ENCODE data around the gene ETV6. TPM values are rescaled to one million over a fixed set of nuclear protein-coding genes. Genes with fewer than 3 reads are reported as not detected.
A peak's percentile ranks its signal among the peaks of the same experiment; 100 is the strongest.

ETV6 gene
- polyA plus RNA-seq, 3 donors: 6.8 to 45.1 (median 11.7) TPM

DNA sequence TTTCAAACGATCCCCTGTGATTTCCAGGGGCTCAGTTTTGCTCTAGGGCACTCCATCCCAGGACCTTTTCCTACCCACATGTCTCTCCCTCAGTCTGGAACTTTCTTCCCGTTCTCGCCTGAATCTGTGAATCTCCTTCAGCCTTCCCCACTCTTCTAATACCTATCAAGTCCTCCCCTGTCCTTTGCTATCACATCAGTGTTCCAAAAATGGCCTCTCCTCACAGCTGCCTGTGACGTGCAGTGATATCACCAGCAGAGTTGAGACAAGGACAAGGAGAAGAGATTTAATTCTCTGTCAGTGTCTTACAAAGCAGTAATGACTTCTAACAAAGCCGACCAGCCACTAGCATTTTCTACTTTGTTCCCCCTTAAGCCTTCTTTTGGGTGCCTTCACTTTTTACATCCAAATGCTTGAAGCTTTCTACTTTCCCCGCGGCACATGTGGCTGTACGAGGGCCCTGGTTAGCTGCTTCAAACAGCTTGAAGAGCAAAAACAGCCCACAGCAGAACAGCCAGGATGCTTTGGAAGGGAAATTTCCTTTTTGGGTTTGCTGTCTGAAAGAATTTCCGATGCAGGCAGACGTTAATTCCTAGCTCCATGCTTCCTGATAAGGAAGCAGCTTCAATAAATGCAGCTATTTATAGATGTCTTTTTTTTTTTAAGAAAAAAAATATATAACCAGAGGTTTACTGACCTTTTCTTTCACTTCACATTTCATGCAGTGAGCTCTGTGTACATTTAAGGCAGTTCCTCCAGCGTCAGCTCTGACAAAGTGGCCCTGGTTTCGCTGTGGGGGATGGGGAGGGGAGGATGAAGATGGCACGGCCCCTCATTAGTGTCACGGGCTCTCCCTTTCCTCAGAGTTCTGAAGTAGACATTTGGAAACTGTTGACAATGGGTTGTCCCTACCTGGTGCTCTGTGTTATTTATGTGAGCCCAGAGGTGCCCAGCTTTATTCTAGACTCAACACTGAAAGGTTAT is 109.3 kb downstream of the ETV6 start:
- WGBS (ENCODE audit: insufficient coverage): 51% methylated on average over 5 of the region's 14 CpGs
- DNase-seq: peak; percentile 67 to 83 (median 76)
- peak overlapping the region; percentile 81 to 90 for H3K27ac ChIP-seq (ENCODE audit: low read depth in 1 of 2, low read length in 2 of 2)
- H3K79me2 ChIP-seq (ENCODE audit: insufficient read depth, low read length): peaks cover 100% of the 10 kb centered on the region
- H3K9ac ChIP-seq (ENCODE audit: insufficient read depth, low read length, poor library complexity, severe bottlenecking): peak overlapping the region; percentile 55
- no peaks in the 10 kb centered on the region for H4K20me1 ChIP-seq (ENCODE audit: insufficient read depth, low read length)
- H3K9me3 ChIP-seq (replicated peaks in 1 of 2; ENCODE audit: control insufficient read depth in 1 of 2, insufficient read depth in 1 of 2, low read length in 2 of 2): no peaks in the 10 kb centered on the region
- Mint-ChIP-seq H3K4me1 (peaks cover 75% of the 10 kb centered on the region), H3K27me3 (ENCODE audit: low read depth in 3 of 3) (no peaks in the 10 kb centered on the region), H3K36me3 (peaks cover 54 to 58% of the 10 kb centered on the region in 2 donors), H3K27ac (peak overlapping the region; percentile 91 to 98 (median 96)), H3K9me3 (peaks cover 0 to 2% (median 0%) of the 10 kb centered on the region in 7 donors), H3K4me3 (peak overlapping the region; percentile 50 to 57)
- peaks cover 57 to 81% of the 10 kb centered on the region in 2 donors for H3K4me1 ChIP-seq (ENCODE audit: control insufficient read depth in 1 of 2, insufficient read depth in 2 of 2, low read length in 2 of 2)
- peak overlapping the region in 2 of 3 experiments; percentile 25 to 30 for H3K4me3 ChIP-seq (replicated peaks in 1 of 3; ENCODE audit: low read depth in 2 of 3, low read length in 3 of 3)
- H3K27me3 ChIP-seq (ENCODE audit: control insufficient read depth in 2 of 2, insufficient read depth in 2 of 2, low read length in 2 of 2): no peaks in the 10 kb centered on the region
- peaks cover 19 to 45% of the 10 kb centered on the region in 2 donors for H3K36me3 ChIP-seq (replicated peaks in 1 of 2; ENCODE audit: control insufficient read depth in 1 of 2, insufficient read depth in 2 of 2, low read length in 2 of 2)
- no peak overlapping the region for H2AFZ ChIP-seq (ENCODE audit: insufficient read depth, low read depth, low read length, poor library complexity, severe bottlenecking)
- intact Hi-C loops (cut with micrococcal nuclease): loop anchor here (2.0 to 10.0 kb wide), 2 partner anchors 74 to 76 kb away; no protein-coding TSS in a partner anchor
- peak overlapping the region; percentile 45 for H3K4me2 ChIP-seq (replicated peaks; ENCODE audit: extremely low read depth, low read length, poor library complexity, severe bottlenecking)
- no peak for TF ChIP-seq CTCF (IDR thresholded peaks at IDR 0.05)

- peaks cover 62 to 83% of the 10 kb centered on the region in 2 donors for H3K4me1 ChIP-seq (ENCODE audit: control insufficient read depth in 1 of 2, insufficient read depth in 2 of 2, low read length in 2 of 2)
- Mint-ChIP-seq H3K36me3 (peaks cover 53 to 56% of the 10 kb centered on the region in 2 donors), H3K9me3 (peaks cover 0 to 2% (median 0%) of the 10 kb centered on the region in 7 donors), H3K27ac (peak overlapping the region; percentile 86 to 98 (median 93)), H3K4me1 (peaks cover 76% of the 10 kb centered on the region), H3K4me3 (peak overlapping the region in 1 of 2 donors; percentile 57), H3K27me3 (ENCODE audit: low read depth in 3 of 3) (no peaks in the 10 kb centered on the region)
- peak overlapping the region; percentile 55 for H3K9ac ChIP-seq (ENCODE audit: insufficient read depth, low read length, poor library complexity, severe bottlenecking)
- peak in 1 of 3 donors; percentile 72 for DNase-seq
- no peak overlapping the region for H2AFZ ChIP-seq (ENCODE audit: insufficient read depth, low read depth, low read length, poor library complexity, severe bottlenecking)
- intact Hi-C loops (cut with micrococcal nuclease): loop anchor here (2.0 to 10.0 kb wide), 2 partner anchors 75 kb away; no protein-coding TSS in a partner anchor
- no peak for TF ChIP-seq CTCF (IDR thresholded peaks at IDR 0.05)
- H3K9me3 ChIP-seq (replicated peaks in 1 of 2; ENCODE audit: control insufficient read depth in 1 of 2, insufficient read depth in 1 of 2, low read length in 2 of 2): no peaks in the 10 kb centered on the region
- H3K4me2 ChIP-seq (replicated peaks; ENCODE audit: extremely low read depth, low read length, poor library complexity, severe bottlenecking): peak overlapping the region; percentile 45
- H3K79me2 ChIP-seq (ENCODE audit: insufficient read depth, low read length): peaks cover 100% of the 10 kb centered on the region
- H3K27me3 ChIP-seq (ENCODE audit: control insufficient read depth in 2 of 2, insufficient read depth in 2 of 2, low read length in 2 of 2): no peaks in the 10 kb centered on the region
- peak overlapping the region; percentile 81 to 90 for H3K27ac ChIP-seq (ENCODE audit: low read depth in 1 of 2, low read length in 2 of 2)
- peaks cover 13 to 38% of the 10 kb centered on the region in 2 donors for H3K36me3 ChIP-seq (replicated peaks in 1 of 2; ENCODE audit: control insufficient read depth in 1 of 2, insufficient read depth in 2 of 2, low read length in 2 of 2)
- H3K4me3 ChIP-seq (replicated peaks in 1 of 3; ENCODE audit: low read depth in 2 of 3, low read length in 3 of 3): peak overlapping the region in 1 of 3 experiments; percentile 30
- WGBS (ENCODE audit: insufficient coverage): 7% methylated on average over 2 of the region's 5 CpGs
- no peaks in the 10 kb centered on the region for H4K20me1 ChIP-seq (ENCODE audit: insufficient read depth, low read length)
Observed at GRCh38 chr12:11759494-11759878, 110.0 kb downstream of the ETV6 start.

Measured in CD14-positive monocyte (primary cell).